Measurements from ENCODE around the gene C6orf132. TPM values are rescaled to one million over a fixed set of nuclear protein-coding genes. Genes with fewer than 3 reads are reported as not detected.

Gene C6orf132
- total and polyA plus RNA-seq, 9 of the 15 experiments (the other 6 are each of a cell fraction or from before 2014, with no cell fraction given): 0.06 to 0.35 (median 0.14) TPM

GRCh38 chr6:42190554-42191183 is 48.2 kb upstream of the C6orf132 start (continued):
- TF ChIP-seq ZFP36 (IDR thresholded peaks at IDR 0.05; ENCODE audit: low read depth, low read length, partially characterized antibody) (no peak), TFAP4 (CRISPR knock-in tag; IDR thresholded peaks at IDR 0.05; ENCODE audit: borderline replicate concordance) (peak; percentile 42), BMI1 (IDR thresholded peaks at IDR 0.05; ENCODE audit: low read length) (no peak), ATF3 (IDR thresholded peaks at IDR 0.05) (peak; percentile 77), ATF3 (CRISPR knock-in tag; conservative IDR thresholded peaks at IDR 0.05) (no peak), ZNF780A (CRISPR knock-in tag; IDR thresholded peaks at IDR 0.05) (no peak), TCF3 (CRISPR knock-in tag; IDR thresholded peaks at IDR 0.05) (peak; percentile 18; the same call in 1 of the 2 replicates), RUNX1 (IDR thresholded peaks at IDR 0.05; ENCODE audit: low read depth) (no peak), FOS (IDR thresholded peaks at IDR 0.05; ENCODE audit: extremely low read depth, insufficient read length) (peak; percentile 5), ARID1B (IDR thresholded peaks at IDR 0.05) (peak; percentile 65), RFX1 (IDR thresholded peaks at IDR 0.05) (peak; percentile 37), RBM34 (IDR thresholded peaks at IDR 0.05; ENCODE audit: borderline replicate concordance, insufficient read depth, low read length) (no peak), JUND (IDR thresholded peaks at IDR 0.05; ENCODE audit: borderline replicate concordance, low read depth, low read length) (peak; percentile 25; the same call in 1 of the 2 replicates), JUND (tag; IDR thresholded peaks at IDR 0.05; ENCODE audit: borderline replicate concordance, low read depth, low read length) (peak; percentile 56; the same call in 1 of the 3 replicates), NONO (IDR thresholded peaks at IDR 0.05; ENCODE audit: low read depth in 2 of 2, low read length in 1 of 2) (no peak), FOSL1 (tag; conservative IDR thresholded peaks at IDR 0.05) (peak; percentile 54), CC2D1A (IDR thresholded peaks at IDR 0.05) (peak; percentile 97), RBM25 (IDR thresholded peaks at IDR 0.05; ENCODE audit: low read depth, low read length, severe bottlenecking) (peak; percentile 79), GTF2A2 (tag; IDR thresholded peaks at IDR 0.05) (no peak), MNT (conservative IDR thresholded peaks at IDR 0.05) (0 out of 4 replicates have a peak, but pooled peaks of 1 of the 2 experiments have one; percentile 23), NR1H2 (CRISPR knock-in tag; IDR thresholded peaks at IDR 0.05) (no peak), ZNF324 (CRISPR knock-in tag; IDR thresholded peaks at IDR 0.05) (no peak), GTF2F1 (IDR thresholded peaks at IDR 0.05; ENCODE audit: low read depth, low read length) (no peak), ZNF41 (CRISPR knock-in tag; conservative IDR thresholded peaks at IDR 0.05) (no peak), ESRRA (IDR thresholded peaks at IDR 0.05; ENCODE audit: borderline replicate concordance, low read depth) (no peak)

All from K562 (cell line).